ENCODE measurements around the gene GDPD5. TPM values are rescaled to one million over a fixed set of nuclear protein-coding genes. Genes with fewer than 3 reads are reported as not detected.

The GDPD5 gene
- total RNA-seq, 2 experiments from 2014 or later, result 107 to 109 TPM

- ChIA-PET POLR2A (interaction anchor here (0.9 kb wide), 2 partner anchors 14 to 15 kb away, joined by 3 read pairs; no protein-coding TSS in a partner anchor), CTCF (interaction anchor here (1.0 kb wide), 1 partner anchor 11 kb away, joined by 3 read pairs; no protein-coding TSS in a partner anchor)
- no peak for DNase-seq
- Mint-ChIP-seq H3K27me3 (peaks cover 6% of the 10 kb centered on the region), H3K4me1 (peaks cover 2% of the 10 kb centered on the region), H3K9me3 (no peaks in the 10 kb centered on the region), H3K4me3 (no peak overlapping the region), H3K36me3 (ENCODE audit: low read depth) (no peaks in the 10 kb centered on the region), H3K27ac (no peak overlapping the region)
Measured at GRCh38 chr11:75554258-75555022, 28.7 kb upstream of the GDPD5 start.

DNA sequence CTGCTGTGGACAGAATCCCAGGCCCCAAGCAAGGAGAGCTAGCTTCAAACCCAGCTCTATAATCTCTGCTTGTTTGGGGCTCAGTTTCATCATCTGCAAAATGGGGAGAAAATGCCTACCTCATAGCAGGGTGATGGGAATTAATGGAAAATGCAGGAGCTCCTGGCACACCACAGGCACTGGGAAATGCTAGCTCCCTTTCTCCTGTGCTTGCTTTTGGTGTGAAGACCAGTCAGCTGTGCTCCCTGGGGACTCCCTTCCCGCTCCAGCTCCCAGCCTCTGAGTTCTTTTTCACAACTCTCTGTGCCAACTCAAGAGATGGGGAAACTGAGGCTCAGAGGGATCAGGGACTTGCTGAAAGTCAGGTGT is 28.1 kb upstream of the GDPD5 start:
- POLR2A ChIA-PET, result interaction anchor here (0.9 kb wide), 2 partner anchors 15 kb away, joined by 3 read pairs; no protein-coding TSS in a partner anchor
- Mint-ChIP-seq H3K9me3 (no peaks in the 10 kb centered on the region), H3K4me1 (peaks cover 4% of the 10 kb centered on the region), H3K27me3 (peaks cover 6% of the 10 kb centered on the region), H3K4me3 (no peak overlapping the region), H3K27ac (no peak overlapping the region), H3K36me3 (ENCODE audit: low read depth) (no peaks in the 10 kb centered on the region)
- CTCF ChIA-PET, result interaction anchor here (0.6 to 1.0 kb wide), 2 partner anchors 11 to 15 kb away, joined by 3 read pairs; no protein-coding TSS in a partner anchor
- DNase-seq, result no peak

GRCh38 chr11:75553182-75553581 is 27.4 kb upstream of the GDPD5 start:
- Mint-ChIP-seq H3K4me1 (peaks cover 4% of the 10 kb centered on the region), H3K27ac (no peak overlapping the region), H3K9me3 (no peaks in the 10 kb centered on the region), H3K27me3 (peaks cover 6% of the 10 kb centered on the region), H3K4me3 (no peak overlapping the region), H3K36me3 (ENCODE audit: low read depth) (no peaks in the 10 kb centered on the region)
- POLR2A ChIA-PET, result no interaction called here
- no peak for DNase-seq
- CTCF ChIA-PET, result interaction anchor here (0.6 kb wide), 1 partner anchor 15 kb away, joined by 3 read pairs; no protein-coding TSS in a partner anchor

GRCh38 chr11:75549370-75549958 is 23.7 kb upstream of the GDPD5 start:
- Mint-ChIP-seq H3K9me3 (no peaks in the 10 kb centered on the region), H3K27ac (no peak overlapping the region), H3K27me3 (peaks cover 10% of the 10 kb centered on the region), H3K36me3 (ENCODE audit: low read depth) (no peaks in the 10 kb centered on the region), H3K4me3 (no peak overlapping the region), H3K4me1 (peaks cover 4% of the 10 kb centered on the region)
- ChIA-PET CTCF (interaction anchor here (0.6 to 1.8 kb wide), 4 partner anchors 12 to 1294 kb away, joined by 4 to 9 read pairs (median 6); no protein-coding TSS in a partner anchor), POLR2A (interaction anchor here (0.7 to 1.4 kb wide), 3 partner anchors 11 to 13 kb away, joined by 3 read pairs; partner anchors contain the start of gene SERPINH1)
- DNase-seq, result no peak

DNA sequence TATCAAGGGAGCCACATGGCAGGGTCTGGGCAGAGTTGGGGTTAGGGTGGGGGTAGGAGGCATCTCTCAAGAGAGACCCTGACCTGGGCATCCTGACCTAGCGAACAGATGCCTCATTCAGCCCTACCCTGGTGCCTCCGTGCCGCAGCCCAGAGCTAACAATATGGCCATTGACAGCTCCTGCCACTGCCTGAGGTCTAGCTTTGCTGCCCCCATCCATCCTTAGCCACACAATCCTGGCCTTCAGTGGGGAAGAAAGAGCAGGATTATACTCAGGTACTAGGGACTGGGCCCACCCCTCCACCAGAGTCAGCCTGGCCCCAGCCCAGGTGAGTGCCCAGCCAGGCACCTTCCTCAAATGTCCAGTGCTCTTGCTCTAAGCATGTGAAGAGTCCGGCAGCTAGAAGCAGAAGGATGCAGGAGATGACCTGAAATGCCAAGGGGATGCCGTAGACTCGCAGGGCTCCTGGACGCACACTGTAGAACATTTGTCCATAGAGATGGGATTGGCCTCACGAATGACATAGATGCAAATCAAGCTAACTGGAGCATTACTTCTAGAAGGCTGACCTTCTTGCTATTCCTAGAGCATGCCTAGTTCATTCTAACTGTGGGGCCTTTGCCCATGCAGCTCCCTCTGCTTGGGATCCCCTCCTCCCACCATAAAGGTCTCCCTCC is 23.0 kb upstream of the GDPD5 start:
- ChIA-PET CTCF (interaction anchor here (0.6 to 1.8 kb wide), 6 partner anchors 10 to 1294 kb away, joined by 4 to 9 read pairs (median 5); no protein-coding TSS in a partner anchor), POLR2A (interaction anchor here (0.7 to 1.4 kb wide), 3 partner anchors 10 to 14 kb away, joined by 3 read pairs; partner anchors contain the start of gene SERPINH1)
- Mint-ChIP-seq H3K27me3 (peaks cover 10% of the 10 kb centered on the region), H3K4me1 (peaks cover 4% of the 10 kb centered on the region), H3K9me3 (no peaks in the 10 kb centered on the region), H3K27ac (no peak overlapping the region), H3K36me3 (ENCODE audit: low read depth) (no peaks in the 10 kb centered on the region), H3K4me3 (no peak overlapping the region)
- DNase-seq, result no peak

- POLR2A ChIA-PET, result no interaction called here
- Mint-ChIP-seq H3K27ac (no peak overlapping the region), H3K27me3 (peaks cover 10% of the 10 kb centered on the region), H3K9me3 (no peaks in the 10 kb centered on the region), H3K36me3 (ENCODE audit: low read depth) (no peaks in the 10 kb centered on the region), H3K4me1 (peaks cover 4% of the 10 kb centered on the region), H3K4me3 (no peak overlapping the region)
- no peak for DNase-seq
- CTCF ChIA-PET, result interaction anchor here (1.8 kb wide), 1 partner anchor 28 kb away, joined by 9 read pairs; no protein-coding TSS in a partner anchor
Measured at GRCh38 chr11:75547617-75548058, 21.9 kb upstream of the GDPD5 start.

DNA sequence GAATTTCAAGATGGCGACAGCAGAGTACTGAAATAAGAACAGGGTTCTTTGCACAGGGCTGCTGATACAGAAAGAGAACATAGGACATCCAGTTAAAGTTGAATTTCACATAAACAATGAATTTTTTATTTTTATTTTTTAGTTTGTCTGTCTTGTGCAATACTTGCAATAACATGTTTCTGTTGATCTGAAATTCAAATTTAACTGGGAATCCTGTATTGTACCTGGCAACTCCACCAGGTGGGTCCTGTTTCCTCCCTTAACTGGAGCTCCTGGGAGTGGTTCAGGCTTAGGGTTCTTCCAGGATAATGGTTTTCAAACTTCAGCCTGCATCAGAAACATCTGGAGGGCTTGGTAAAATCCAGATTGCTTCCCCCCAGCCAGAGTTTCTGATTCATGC is 21.4 kb upstream of the GDPD5 start:
- peaks cover 10% of the 10 kb centered on the region for H3K27me3 Mint-ChIP-seq
- H3K36me3 Mint-ChIP-seq (ENCODE audit: low read depth), result no peaks in the 10 kb centered on the region
- ChIA-PET POLR2A (no interaction called here), CTCF (no interaction called here)
- H3K9me3 Mint-ChIP-seq, result no peaks in the 10 kb centered on the region
- DNase-seq, result no peak
- H3K4me3 Mint-ChIP-seq, result no peak overlapping the region
- H3K27ac Mint-ChIP-seq, result no peak overlapping the region
- peaks cover 4% of the 10 kb centered on the region for H3K4me1 Mint-ChIP-seq

GRCh38 chr11:75543806-75544205 is 18.1 kb upstream of the GDPD5 start:
- POLR2A ChIA-PET, result no interaction called here
- CTCF ChIA-PET, result interaction anchor here (1.0 kb wide), 1 partner anchor 10 kb away, joined by 3 read pairs; no protein-coding TSS in a partner anchor

DNA sequence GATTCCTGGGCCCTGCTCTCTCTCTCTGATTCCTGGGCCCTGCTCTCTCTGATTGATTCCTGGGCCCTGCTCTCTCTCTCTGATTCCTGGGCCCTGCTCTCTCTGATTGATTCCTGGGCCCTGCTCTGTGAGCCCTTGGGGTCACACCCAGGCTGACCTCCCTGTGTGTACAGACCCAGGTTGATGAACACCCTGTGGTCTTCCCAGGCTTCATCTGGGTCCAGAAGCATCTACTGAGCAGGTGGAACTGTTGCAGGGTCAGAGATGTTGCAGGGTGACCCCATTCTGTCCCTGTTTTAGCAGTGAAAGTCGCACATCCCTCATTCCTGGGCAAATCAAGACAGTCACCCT is 16.3 kb upstream of the GDPD5 start:
- Mint-ChIP-seq H3K9me3 (no peaks in the 10 kb centered on the region), H3K36me3 (ENCODE audit: low read depth) (no peaks in the 10 kb centered on the region), H3K4me1 (peaks cover 21% of the 10 kb centered on the region), H3K27ac (no peak overlapping the region), H3K27me3 (peaks cover 6% of the 10 kb centered on the region), H3K4me3 (no peak overlapping the region)
- ChIA-PET POLR2A (interaction anchor here (0.6 to 1.2 kb wide), 2 partner anchors 17 to 20 kb away, joined by 3 to 4 read pairs; partner anchors contain the start of genes GDPD5 and SERPINH1), CTCF (no interaction called here)
- DNase-seq, result no peak

More at GRCh38 chr11:75543806-75544205, 18.1 kb upstream of the GDPD5 start:
- Mint-ChIP-seq H3K27me3 (peaks cover 10% of the 10 kb centered on the region), H3K4me1 (peaks cover 4% of the 10 kb centered on the region), H3K4me3 (no peak overlapping the region), H3K9me3 (no peaks in the 10 kb centered on the region), H3K27ac (no peak overlapping the region), H3K36me3 (ENCODE audit: low read depth) (no peaks in the 10 kb centered on the region)
- no peak for DNase-seq

GRCh38 chr11:75541193-75542087 is 15.7 kb upstream of the GDPD5 start:
- no peak overlapping the region for H3K27ac Mint-ChIP-seq
- peaks cover 27% of the 10 kb centered on the region for H3K4me1 Mint-ChIP-seq
- POLR2A ChIA-PET, result interaction anchor here (0.6 to 1.2 kb wide), 2 partner anchors 16 to 20 kb away, joined by 3 to 4 read pairs; partner anchors contain the start of genes GDPD5 and SERPINH1
- peaks cover 4% of the 10 kb centered on the region for H3K27me3 Mint-ChIP-seq
- H3K4me3 Mint-ChIP-seq, result no peak overlapping the region
- H3K36me3 Mint-ChIP-seq (ENCODE audit: low read depth), result no peaks in the 10 kb centered on the region
- CTCF ChIA-PET, result interaction anchor here (0.6 kb wide), 1 partner anchor 10 kb away, joined by 3 read pairs; no protein-coding TSS in a partner anchor
- H3K9me3 Mint-ChIP-seq, result no peaks in the 10 kb centered on the region
- DNase-seq, result no peak

DNA sequence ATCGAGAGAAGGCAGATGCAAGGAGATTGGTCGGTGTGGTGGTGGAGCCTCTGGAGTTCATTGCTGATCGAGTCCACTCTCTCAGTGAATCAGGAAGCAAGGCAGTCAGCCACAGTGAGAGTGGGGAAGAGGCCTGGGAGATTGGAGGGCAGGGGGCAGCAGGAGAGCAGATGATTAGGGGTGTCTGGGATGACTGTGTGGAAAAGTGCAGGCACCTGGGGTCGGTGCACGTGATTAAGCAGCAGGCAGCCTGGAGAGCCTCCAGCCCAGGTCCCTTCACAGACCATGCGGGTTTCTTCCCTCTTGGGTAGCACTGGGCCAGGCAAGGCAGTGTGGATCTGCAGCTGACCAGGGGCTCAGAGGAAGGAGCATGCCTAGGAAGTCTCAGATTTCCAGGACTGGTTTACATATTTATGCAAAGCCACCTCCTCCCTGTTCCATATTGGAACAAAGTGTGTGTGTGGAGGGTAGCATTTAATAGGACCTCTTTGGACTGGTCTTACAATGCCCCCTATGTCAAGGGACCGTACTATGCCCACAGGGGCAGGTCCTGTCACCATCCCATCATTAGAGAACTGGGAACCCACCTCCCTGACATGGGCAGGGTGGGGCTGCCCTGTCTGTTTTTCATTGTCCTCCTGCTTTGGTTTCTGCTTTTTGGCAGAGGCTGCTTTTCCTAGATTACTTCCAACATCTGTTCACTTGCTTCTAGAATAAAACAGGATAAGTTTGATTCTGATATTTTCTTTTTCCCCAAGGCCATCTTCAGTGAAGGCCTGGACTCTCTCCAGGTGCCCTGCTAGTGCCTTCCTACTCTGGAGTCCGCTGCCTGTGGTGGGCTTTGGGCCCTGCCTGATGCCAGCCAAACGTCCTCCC is 14.0 kb upstream of the GDPD5 start:
- CTCF ChIA-PET, result interaction anchor here (0.6 to 1.1 kb wide), 2 partner anchors 21 to 80 kb away, joined by 3 to 4 read pairs; no protein-coding TSS in a partner anchor
- H3K27me3 Mint-ChIP-seq, result peaks cover 2% of the 10 kb centered on the region
- H3K27ac Mint-ChIP-seq, result no peak overlapping the region
- H3K9me3 Mint-ChIP-seq, result no peaks in the 10 kb centered on the region
- POLR2A ChIA-PET, result interaction anchor here (1.2 to 4.2 kb wide), 2 partner anchors 15 to 22 kb away, joined by 3 to 20 read pairs; partner anchors contain the start of gene SERPINH1
- H3K4me3 Mint-ChIP-seq, result no peak overlapping the region
- no peak for DNase-seq
- H3K4me1 Mint-ChIP-seq, result peaks cover 43% of the 10 kb centered on the region
- no peaks in the 10 kb centered on the region for H3K36me3 Mint-ChIP-seq (ENCODE audit: low read depth)

All from activated CD4-positive, alpha-beta memory T cell treated with anti-CD3 and anti-CD28 coated beads, Interleukin-2, amount 10 ng/mL, durations not matched to agents 7 days and 5 days (primary cell).